22Rv1 (cell line): ENCODE measurements around the gene TRAK1.

Source experiments
- H3K27ac ChIP-seq: fragments of 450-650 bp; 2 replicates; pipeline ENCODE4 v1.5.1; 2017
- CTCF ChIP-seq: fragments of 450-650 bp; IDR thresholded peaks from 2 replicates; pipeline ENCODE4 v1.5.1; 2017; ENCODE audit warnings: mild to moderate bottlenecking
- ZFX ChIP-seq: fragments of 450-650 bp; IDR thresholded peaks from 2 replicates; pipeline ENCODE4 v1.6.1; 2017; ENCODE audit warnings: antibody characterized with exemption, borderline replicate concordance

The TRAK1 gene

DNA sequence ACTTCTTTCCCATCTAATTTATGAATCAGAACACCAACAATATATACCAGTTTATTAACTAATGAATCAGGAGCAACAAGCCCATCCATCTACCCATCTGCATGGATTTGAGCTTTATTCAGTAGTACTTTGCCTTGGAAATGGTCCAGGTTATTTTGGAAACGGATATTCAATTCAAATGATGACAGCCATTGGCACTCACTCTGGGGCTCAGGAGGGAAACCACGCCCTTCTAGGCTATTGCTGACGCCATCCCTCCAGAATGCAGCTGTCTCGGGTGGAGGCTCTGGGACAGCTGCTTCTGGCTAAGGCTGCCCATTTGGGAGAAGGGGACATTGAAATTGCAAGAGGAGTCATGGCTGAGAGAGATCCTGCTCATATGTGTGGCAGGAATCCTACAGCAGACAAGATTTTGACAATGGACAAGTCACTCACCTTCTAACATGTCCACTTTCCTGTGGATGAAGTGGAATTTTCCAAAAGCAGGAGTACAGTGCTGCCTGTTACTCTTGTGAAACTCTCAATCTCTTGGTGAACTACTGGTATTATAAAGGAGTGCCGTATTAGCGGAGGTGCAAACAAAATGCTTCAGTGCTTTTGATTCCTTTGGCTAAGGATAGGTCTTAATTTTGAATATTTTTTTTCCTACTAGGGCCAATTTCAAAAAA is 29.3 kb upstream of the TRAK1 start:
- TF ChIP-seq CTCF (no peak), ZFX (no peak)
- H3K27ac ChIP-seq = no peak overlapping the region

DNA sequence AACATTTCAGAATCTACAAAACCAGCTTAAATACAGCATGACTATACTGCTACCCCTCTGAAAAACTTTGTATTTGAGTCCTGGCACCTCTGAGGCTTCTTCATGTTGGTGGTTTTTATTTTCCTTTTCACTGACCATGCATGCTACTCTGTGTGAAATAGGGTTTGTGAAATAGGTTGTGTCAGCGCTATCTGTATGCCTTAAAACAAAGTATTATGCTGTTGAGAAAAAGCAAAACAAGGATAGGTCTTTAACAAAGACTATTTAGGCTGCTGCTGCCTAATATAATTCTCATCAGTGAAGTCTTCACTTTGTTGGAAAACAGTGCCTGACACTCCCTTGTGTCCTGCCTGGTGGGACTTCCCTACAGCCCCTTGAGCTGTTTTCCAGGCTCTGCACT is 28.7 kb upstream of the TRAK1 start:
- no peak for TF ChIP-seq ZFX
- no peak for TF ChIP-seq CTCF
- no peak overlapping the region for H3K27ac ChIP-seq

- TF ChIP-seq CTCF (no peak), ZFX (no peak)
- H3K27ac ChIP-seq = no peak overlapping the region
These were observed 27.3 kb upstream of the TRAK1 start for GRCh38 chr3:42063888-42064287.

DNA sequence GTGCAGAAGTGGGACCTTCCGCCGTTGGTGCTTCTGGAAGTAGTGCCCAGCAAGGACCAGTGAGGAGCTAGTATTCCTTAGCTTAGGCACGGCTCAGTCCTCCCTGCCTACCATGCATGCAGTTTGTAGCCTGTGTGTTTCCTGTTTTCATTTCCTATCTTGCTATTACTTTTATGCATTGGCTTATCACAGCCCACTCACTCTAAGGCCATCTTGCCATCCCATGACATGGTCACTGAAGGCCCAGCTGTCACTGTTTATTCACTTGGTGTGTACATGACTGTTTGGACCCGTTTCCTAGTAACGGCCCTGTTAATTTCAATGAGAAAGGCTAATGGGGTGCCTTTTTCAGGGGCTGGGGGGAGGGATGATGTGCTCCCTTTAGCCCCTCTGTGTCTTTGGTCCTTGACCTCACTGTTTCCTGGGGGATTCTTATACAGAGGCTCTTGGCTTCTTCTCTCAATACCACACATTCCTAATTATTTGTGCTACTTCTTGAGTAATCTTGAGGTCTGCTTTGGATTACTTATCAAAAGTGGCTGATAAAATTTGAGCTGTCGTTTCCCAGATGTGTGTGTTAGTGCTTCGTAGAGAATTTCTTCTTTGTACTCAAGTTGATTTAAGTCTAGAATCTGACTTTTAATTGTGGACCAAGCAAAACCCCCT is 24.5 kb upstream of the TRAK1 start:
- TF ChIP-seq CTCF (no peak), ZFX (no peak)
- H3K27ac ChIP-seq = no peak overlapping the region

DNA sequence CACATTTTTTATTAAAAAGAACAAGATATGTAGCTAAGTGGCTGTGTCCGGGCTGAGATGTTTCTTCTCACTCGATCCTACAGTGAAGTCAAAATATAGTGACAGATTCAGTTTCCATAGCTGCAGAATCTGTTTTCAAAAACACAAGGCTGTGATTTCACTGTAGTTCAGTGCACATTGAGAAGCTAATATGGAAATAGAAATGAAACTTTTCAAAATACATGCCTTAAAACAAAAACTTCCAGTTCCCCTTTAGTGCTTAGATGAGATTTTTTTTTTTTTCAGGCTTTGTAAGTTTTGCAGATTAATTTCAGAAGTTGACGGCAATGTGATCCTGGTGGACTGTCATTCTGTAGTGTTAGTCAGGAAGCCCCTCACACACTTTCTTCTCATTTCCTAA is 23.8 kb upstream of the TRAK1 start:
- no peak overlapping the region for H3K27ac ChIP-seq
- TF ChIP-seq ZFX (no peak), CTCF (no peak)

DNA sequence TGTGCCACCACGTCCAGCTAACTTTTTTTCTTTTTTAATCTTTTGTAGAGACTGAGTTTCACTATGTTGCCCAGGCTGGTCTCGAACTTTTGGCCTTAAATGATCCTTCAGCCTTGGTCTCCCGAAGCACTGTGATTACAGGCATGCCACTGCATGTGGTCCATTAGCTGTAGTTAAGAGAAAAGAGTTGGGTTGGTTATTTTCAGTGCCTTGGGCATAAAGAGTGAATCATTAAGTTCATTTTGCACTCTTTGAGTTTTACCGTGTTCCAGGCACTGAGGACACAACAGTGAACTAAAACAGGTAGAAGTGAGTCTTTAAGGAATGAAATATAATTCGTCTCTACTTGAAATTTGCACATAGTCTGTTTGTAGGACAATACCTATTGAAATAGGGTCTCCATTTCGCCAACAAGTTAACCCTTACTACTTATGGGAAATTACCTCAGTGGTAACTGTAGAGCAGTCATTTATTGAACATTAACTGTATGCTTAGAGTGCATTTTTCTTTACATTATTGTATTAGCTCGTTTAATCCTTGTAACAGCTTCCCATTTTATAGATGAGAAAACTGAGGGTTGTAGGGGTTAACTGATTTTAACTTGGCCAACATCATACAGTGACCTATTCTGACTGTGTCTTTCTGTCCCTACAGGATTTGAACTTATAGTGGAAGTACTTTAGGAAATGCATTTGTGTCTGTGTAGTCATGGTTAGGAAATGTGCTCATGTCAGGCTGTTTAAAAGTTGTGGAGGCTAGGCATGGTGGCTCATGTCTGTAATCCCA is 22.7 kb upstream of the TRAK1 start:
- no peak overlapping the region for H3K27ac ChIP-seq
- no peak for TF ChIP-seq ZFX

GRCh38 chr3:42070089-42070488 is 21.1 kb upstream of the TRAK1 start:
- TF ChIP-seq CTCF (no peak), ZFX (no peak)
- H3K27ac ChIP-seq = no peak overlapping the region
